ENCODE data around the gene GABBR2. TPM values are rescaled to one million over a fixed set of nuclear protein-coding genes. Genes with fewer than 3 reads are reported as not detected.
A peak's percentile ranks its signal among the peaks of the same experiment; 100 is the strongest.
"Not testable (repeated sequence)": the region's sequence is repeated elsewhere in the genome, so short reads cannot be mapped to it uniquely, and the experiment has no call there.

GABBR2 gene
- total RNA-seq, 1 experiment from 2014 or later, result 1.9 TPM

GRCh38 chr9:98275159-98275558, 433.6 kb downstream of the GABBR2 start:
- no peak for DNase-seq (ENCODE audit: low read depth)

- DNase-seq (ENCODE audit: low read depth), result no peak
Measured at GRCh38 chr9:98272083-98272482, 436.7 kb downstream of the GABBR2 start.

GRCh38 chr9:98271479-98271878, 437.3 kb downstream of the GABBR2 start:
- no peak for DNase-seq (ENCODE audit: low read depth)

DNA sequence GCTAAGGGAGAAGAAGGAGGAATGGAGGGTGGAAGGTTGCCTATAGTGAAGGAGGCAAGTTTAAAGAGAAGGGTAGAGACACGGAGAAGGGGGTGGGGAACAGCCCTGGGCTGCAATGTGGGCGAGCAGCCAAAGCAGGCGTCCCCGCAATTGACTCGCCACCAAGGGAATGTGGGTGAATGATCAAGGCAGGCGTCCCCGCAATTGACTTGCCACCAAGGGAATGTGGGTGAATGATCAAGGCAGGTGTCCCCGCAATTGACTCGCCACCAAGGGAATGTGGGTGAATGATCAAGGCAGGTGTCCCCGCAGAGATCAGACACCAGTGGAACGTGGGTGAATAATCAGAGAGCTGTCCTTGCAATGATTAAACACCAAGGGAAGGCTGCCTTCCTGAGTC, 438.5 kb downstream of the GABBR2 start:
- DNase-seq (ENCODE audit: low read depth), result not testable (repeated sequence)

DNA sequence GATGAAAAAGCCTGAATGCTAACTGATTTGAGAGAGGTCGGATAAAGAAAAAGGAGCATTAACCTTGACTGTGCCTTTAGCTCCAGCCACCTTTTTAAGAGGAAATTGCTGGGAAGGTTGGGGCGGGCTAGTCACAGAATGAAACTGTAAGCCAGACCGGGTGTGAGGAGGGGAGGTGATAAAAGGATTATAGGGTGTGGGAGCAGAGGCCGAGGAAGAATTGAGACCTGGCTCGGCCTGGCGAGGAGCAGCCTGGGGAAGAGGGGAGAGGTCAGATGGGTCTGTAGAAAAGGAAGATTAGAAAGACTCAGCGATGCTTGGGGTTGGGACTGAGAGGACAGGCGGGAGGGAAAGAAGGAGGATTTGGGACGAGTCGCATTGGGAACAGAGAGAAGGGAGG, 439.1 kb downstream of the GABBR2 start:
- DNase-seq (ENCODE audit: low read depth), result not testable (repeated sequence)

DNA sequence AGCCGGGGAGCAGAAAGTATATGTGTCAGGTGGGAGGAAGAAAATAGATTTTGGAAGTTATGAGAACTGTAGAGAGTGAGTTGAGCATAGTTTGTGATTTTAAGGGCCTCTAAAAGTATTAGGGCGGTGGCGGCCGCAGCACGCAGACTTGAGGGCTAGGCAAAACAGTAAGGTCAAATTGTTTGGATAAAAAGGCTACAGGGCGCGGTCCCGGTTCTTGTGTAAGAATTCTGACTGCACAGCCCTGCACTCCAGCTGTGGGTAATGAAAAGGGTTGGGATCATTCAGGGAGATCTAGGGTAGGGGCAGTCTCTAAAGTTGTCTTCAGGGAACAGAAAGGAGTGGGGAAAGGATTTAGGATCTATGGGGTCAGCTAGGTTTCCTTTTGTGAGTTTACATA, 441.2 kb downstream of the GABBR2 start:
- DNase-seq (ENCODE audit: low read depth), result not testable (repeated sequence)

- no peak for DNase-seq (ENCODE audit: low read depth)
Measured at GRCh38 chr9:98264516-98264915, 444.2 kb downstream of the GABBR2 start.

- DNase-seq (ENCODE audit: low read depth), result peak; percentile 69
Measured at GRCh38 chr9:98263482-98264357, 445.0 kb downstream of the GABBR2 start.

DNA sequence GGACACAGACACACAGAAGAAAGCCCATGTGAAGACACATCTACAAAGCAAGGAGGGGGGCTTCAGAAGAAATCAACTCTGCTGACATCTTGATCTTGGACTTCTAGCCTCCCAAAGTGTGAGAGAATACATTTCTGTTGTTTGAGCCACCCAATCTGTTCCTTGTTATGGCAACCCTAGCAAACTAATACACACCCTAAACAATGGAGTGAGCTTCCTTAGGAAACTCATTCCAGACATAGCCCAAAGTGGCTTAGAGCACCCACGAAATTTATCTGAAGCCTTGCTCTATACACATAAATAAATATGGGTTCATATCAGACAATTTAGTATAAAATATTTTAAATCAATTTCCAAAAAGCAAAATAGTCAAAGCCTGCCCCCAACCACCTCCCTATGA, 445.7 kb downstream of the GABBR2 start:
- DNase-seq (ENCODE audit: low read depth), result no peak

DNA sequence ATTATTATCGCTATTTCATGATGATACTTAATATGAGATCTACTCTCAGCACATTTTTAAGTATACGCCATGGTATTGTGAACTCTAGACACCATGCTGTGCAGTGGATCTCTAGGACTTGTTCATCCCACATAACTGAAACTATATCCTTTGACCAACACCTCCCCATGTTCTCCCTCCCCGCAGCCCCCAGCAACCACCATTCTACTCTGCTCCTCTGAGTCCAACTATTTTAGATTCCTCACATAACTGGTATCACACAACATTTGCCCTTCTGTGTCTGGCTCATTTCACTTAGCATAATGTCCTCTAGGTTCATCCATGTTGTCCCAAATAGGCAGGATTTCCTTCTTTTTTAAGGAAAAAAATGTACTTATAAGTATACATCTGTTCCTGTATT, 446.7 kb downstream of the GABBR2 start:
- no peak for DNase-seq (ENCODE audit: low read depth)

- DNase-seq (ENCODE audit: low read depth), result no peak
Measured at GRCh38 chr9:98260635-98261034, 448.1 kb downstream of the GABBR2 start.

GRCh38 chr9:98259791-98260190, 448.9 kb downstream of the GABBR2 start:
- no peak for DNase-seq (ENCODE audit: low read depth)

DNA sequence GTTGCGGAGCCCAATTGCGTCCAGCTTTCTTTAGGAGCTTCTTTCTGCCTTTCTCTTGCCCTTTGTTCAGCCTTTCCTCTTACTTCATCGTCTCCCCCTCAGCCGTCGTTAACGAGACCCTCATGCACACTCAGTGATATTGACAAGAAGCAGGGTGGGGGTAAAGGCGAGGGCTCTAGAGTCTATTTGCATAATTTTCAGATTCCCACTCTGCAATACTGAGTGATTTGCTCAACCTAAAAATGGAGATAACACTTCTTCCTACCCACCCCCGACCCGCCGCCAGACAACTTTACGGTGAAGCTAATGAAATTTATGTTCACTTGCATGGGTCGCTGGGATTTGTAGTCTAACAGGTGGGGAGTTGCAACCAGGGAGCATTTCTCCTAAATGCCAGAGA, 452.0 kb downstream of the GABBR2 start:
- no peak for DNase-seq (ENCODE audit: low read depth)

DNA sequence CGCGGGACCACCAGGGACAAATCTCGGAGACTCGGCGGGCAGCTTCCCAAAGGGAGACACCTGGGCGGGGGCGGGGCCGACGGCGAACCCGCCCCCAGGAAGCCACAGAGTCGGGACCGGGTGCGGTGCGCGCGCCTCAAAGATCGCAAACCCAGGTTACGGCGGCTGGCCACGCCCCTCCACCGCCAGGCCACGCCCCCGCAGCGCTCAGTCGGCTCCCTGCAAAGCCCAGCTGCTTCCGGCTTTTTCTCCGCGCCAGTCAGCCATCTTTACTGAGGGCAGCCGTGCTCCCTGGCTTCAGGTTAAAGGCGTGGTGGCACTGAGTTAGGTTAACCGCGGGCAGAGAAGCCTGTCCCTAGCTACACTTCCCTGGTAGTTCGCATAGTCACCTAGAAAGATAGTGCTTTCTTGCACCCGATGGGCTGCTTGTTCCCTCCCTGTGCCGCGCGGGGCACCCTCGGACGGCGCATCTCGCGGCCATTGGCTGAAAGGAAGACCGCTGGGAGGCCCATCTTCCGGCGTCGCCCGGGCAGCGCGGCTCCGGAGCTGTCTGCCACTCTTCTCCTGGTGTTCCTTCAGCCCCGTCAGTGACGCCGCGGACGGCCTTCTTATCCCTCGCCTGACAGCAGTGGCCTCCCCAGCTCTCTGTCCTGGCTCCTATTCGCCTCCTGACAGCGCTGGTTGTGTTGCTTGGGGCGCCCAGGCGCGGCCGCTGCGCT, 453.0 kb downstream of the GABBR2 start, which contains the start of gene TBC1D2:
TSS of gene TBC1D2 (minus strand) at position 72 of the 719 bp plus-strand sequence. CDS start 108 bp downstream, outside the sequence.
- DNase-seq (ENCODE audit: low read depth), result peak; percentile 95

GRCh38 chr9:98255061-98255577, 453.6 kb downstream of the GABBR2 start:
- no peak for DNase-seq (ENCODE audit: low read depth)

- DNase-seq (ENCODE audit: low read depth), result no peak
Measured at GRCh38 chr9:98254228-98255060, 454.3 kb downstream of the GABBR2 start.

DNA sequence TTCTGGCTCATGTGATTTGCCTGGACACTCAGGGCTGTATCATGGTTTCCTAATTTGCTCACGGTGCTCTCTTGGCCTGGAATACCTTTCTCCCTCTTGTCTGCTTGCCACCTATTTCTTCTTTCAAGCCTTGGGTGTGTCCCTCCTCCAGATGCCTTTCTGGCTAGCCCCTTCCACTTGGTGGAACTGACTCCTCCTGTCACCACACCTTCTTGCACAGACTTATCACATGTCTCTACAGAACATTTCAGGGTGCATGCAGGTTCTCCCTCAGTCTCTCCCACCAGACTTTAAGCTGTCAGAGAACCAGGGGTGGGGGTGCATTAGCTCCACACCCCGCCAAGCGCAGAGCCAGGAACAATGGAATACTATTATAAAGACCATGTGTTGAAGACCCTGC, 455.2 kb downstream of the GABBR2 start:
- no peak for DNase-seq (ENCODE audit: low read depth)

DNA sequence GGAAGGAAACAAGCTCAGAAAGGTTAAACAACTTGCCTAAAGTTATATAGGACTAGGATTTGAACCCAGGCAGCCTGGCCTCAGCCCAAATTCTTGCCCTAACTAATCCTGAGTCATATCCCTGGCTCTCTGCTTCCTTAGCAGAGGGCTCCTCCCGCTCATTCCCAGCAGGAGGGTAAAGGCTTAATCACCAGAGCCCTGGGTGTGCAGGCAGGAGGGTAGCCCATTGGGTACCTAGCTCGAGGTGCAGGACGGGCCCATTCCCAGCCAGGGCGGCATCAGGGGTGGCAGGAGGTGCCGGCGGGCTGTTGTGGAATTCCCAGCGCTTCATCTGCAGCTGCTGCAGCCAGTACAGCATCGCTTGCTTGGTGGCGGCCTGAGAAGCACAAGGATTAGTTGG, 457.2 kb downstream of the GABBR2 start:
- DNase-seq (ENCODE audit: low read depth), result peak; percentile 93

DNA sequence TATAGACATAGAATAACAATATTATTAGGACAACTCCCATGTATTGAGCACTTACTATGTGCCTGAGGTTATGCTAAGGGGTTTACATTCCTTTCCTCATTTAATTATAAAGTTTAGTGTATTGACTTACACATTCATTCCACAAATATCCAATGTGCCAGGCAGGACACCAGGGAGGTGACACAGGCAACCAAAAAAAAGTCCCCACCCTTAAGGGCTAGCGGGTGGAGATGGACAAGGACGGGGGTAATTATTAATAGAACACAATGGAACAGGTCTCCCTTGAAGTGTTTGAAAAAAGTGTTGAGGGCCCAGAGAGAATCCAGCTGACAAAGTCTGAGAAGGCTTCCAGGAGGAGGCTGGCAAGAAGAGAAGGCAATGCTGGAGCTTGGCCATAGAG, 459.0 kb downstream of the GABBR2 start:
- no peak for DNase-seq (ENCODE audit: low read depth)

DNA sequence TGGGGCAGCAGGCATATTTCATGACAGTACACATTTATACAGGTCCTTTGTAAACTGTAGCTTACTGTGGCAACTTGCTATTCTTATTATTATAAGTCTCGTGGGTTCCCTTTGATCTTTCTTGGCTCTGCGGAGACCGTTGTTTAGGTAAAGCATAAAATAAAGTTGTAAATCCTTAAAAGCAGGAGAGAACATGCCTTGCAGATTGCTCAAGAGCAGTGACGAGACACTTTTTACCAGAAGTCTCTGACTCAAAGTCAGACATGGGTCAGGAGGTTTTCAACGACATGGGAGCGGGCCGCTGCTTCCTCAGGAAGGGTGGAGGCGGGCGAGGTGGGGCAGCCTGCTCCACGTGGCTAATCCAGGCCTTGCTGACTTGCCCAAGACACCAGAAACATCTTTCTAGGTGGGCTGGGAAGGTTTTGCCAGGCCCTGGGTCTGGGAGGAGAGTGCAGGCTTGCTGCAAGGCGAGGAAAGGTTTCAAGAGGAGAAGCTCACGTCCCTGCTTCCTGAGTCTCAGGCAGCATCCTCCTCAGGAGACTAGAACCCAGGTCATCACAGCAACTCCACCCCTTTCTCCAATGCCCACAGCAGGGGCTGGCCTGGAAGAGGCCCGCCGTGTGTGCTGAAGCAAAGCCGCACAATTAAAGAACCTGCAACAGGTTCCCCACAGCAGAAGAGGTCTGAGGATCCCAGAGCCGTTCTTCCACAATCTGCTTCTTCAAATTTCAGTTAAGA, 459.8 kb downstream of the GABBR2 start:
- peak; percentile 72 for DNase-seq (ENCODE audit: low read depth)
